ENCODE measurements around the gene CAMK2G.

CAMK2G gene

GRCh38 chr10:73779539-73780197 lies 94.7 kb downstream of the CAMK2G start:
- Histone ChIP-seq H3K4me3 (ENCODE audit: low read depth, low read length) (no peak overlapping the region), H3K36me3 (peaks cover 9% of the 10 kb centered on the region), H3K9me3 (no peaks in the 10 kb centered on the region), H3K27me3 (no peaks in the 10 kb centered on the region), H3K4me1 (peaks cover 5% of the 10 kb centered on the region)
- TF ChIP-seq, protein P1, sequence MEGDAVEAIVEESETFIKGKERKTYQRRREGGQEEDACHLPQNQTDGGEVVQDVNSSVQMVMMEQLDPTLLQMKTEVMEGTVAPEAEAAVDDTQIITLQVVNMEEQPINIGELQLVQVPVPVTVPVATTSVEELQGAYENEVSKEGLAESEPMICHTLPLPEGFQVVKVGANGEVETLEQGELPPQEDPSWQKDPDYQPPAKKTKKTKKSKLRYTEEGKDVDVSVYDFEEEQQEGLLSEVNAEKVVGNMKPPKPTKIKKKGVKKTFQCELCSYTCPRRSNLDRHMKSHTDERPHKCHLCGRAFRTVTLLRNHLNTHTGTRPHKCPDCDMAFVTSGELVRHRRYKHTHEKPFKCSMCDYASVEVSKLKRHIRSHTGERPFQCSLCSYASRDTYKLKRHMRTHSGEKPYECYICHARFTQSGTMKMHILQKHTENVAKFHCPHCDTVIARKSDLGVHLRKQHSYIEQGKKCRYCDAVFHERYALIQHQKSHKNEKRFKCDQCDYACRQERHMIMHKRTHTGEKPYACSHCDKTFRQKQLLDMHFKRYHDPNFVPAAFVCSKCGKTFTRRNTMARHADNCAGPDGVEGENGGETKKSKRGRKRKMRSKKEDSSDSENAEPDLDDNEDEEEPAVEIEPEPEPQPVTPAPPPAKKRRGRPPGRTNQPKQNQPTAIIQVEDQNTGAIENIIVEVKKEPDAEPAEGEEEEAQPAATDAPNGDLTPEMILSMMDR (IDR thresholded peaks at IDR 0.05; ENCODE audit: low read depth, low read length) = no peak
- DNase-seq = no peak

GRCh38 chr10:73779018-73779417 lies 95.3 kb downstream of the CAMK2G start:
- no peak for DNase-seq
- Histone ChIP-seq H3K27me3 (no peaks in the 10 kb centered on the region), H3K4me1 (peaks cover 5% of the 10 kb centered on the region), H3K36me3 (peaks cover 9% of the 10 kb centered on the region), H3K4me3 (ENCODE audit: low read depth, low read length) (no peak overlapping the region), H3K9me3 (no peaks in the 10 kb centered on the region)
- TF ChIP-seq, protein P1 (IDR thresholded peaks at IDR 0.05; ENCODE audit: low read depth, low read length) = no peak

DNA sequence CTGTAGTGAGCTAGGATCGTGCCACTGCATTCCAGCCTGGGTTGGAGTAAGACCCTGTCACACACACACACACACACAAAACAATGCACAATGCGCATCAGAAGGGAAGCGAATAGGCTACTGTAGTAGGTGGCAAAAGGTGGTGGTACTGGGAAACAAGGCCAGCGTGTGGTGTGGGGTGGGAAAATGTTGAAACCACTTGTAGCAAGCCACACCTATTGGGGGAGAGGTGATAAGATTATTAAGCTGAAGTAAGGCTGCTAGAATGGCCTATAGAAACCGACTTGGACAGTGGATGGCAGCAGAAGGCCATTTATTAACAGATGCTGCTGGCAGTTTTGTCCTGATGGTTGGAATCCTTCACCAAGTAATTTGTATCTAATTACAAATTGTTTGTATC lies 99.7 kb downstream of the CAMK2G start:
- H3K36me3 ChIP-seq = peaks cover 20% of the 10 kb centered on the region
- H3K4me3 ChIP-seq (ENCODE audit: low read depth, low read length) = peak overlapping the region; percentile 88
- peaks cover 5% of the 10 kb centered on the region for H3K4me1 ChIP-seq
- TF ChIP-seq, protein P1 (IDR thresholded peaks at IDR 0.05; ENCODE audit: low read depth, low read length) = peak; percentile 38
- no peaks in the 10 kb centered on the region for H3K9me3 ChIP-seq
- DNase-seq = no peak
- H3K27me3 ChIP-seq = no peaks in the 10 kb centered on the region

GRCh38 chr10:73773152-73773879 lies 101.0 kb downstream of the CAMK2G start:
- H3K4me1 ChIP-seq = peaks cover 5% of the 10 kb centered on the region
- peaks cover 24% of the 10 kb centered on the region for H3K36me3 ChIP-seq
- H3K4me3 ChIP-seq (ENCODE audit: low read depth, low read length) = peak overlapping the region; percentile 88
- DNase-seq = no peak
- H3K9me3 ChIP-seq = no peaks in the 10 kb centered on the region
- H3K27me3 ChIP-seq = no peaks in the 10 kb centered on the region
- TF ChIP-seq, protein P1 (IDR thresholded peaks at IDR 0.05; ENCODE audit: low read depth, low read length) = no peak

DNA sequence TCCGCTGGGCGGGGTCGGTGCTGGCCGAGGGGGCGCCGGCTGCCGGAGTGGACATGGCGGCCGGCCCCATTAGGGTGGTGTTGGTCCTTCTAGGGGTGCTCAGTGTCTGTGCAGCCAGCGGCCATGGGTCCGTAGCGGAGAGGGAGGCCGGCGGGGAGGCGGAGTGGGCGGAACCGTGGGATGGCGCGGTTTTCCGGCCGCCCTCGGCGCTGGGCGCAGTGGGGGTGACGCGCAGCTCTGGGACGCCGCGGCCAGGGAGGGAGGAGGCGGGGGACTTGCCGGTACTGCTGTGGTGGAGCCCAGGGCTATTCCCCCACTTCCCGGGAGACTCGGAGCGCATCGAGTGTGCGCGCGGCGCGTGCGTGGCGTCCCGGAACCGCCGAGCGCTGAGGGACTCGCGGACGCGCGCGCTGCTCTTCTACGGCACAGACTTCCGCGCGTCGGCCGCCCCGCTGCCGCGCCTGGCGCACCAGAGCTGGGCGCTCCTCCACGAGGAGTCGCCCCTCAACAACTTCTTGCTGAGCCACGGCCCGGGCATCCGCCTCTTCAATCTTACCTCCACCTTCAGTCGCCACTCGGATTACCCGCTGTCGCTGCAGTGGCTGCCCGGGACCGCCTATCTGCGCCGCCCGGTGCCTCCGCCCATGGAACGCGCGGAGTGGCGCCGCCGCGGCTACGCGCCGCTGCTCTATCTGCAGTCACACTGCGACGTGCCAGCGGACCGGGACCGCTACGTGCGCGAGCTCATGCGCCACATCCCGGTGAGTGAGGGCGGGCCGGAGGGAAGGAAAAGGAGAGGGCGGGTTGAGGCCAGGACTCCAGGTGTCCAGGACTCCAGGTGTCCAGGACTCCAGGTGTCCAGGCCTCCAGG lies 101.8 kb downstream of the CAMK2G start:
- H3K27me3 ChIP-seq = no peaks in the 10 kb centered on the region
- H3K4me3 ChIP-seq (ENCODE audit: low read depth, low read length) = peak overlapping the region; percentile 88
- H3K4me1 ChIP-seq = peaks cover 5% of the 10 kb centered on the region
- peaks cover 24% of the 10 kb centered on the region for H3K36me3 ChIP-seq
- TF ChIP-seq, protein P1 (IDR thresholded peaks at IDR 0.05; ENCODE audit: low read depth, low read length) = no peak
- H3K9me3 ChIP-seq = no peaks in the 10 kb centered on the region
- peak; percentile 77 for DNase-seq

Measured in BE2C (cell line).